Keratinocyte (primary cell): ENCODE data around the gene ATP7A.

Experiments used
- CTCF ChIP-seq, 3 experiments: IDR thresholded peaks in 1 of 3; conservative IDR thresholded peaks in 1 of 3; optimal IDR thresholded peaks in 1 of 3; 2 replicates in 2 of 3; 3 replicates in 1 of 3; pipeline versions ENCODE3 to v1.5.1; 2011; ENCODE audit warnings: low read length in 3 of 3, mild to moderate bottlenecking in 3 of 3, moderate library complexity in 2 of 3, control low read depth in 1 of 3, inconsistent platforms in 1 of 3; ENCODE audit not compliant: insufficient read depth in 2 of 3; ENCODE audit errors: extremely low read depth in 1 of 3
- EZH2 ChIP-seq: IDR thresholded peaks from one replicate; pipeline ENCODE4 v1.6.1; 2012; ENCODE audit warnings: inconsistent platforms, mild to moderate bottlenecking, low read length, moderate library complexity

GRCh38 chrX:77962068-77962902 is 51.8 kb downstream of the ATP7A start:
- TF ChIP-seq EZH2 = no peak
- TF ChIP-seq CTCF (optimal IDR thresholded peaks at IDR 0.05 in 1 of 3, IDR thresholded peaks at IDR 0.05 in 1 of 3, conservative IDR thresholded peaks at IDR 0.05 in 1 of 3; ENCODE audit: extremely low read depth in 1 of 3, insufficient read depth in 2 of 3, low read length in 3 of 3) = no peak
